ENCODE results near the gene COL25A1.

DNA sequence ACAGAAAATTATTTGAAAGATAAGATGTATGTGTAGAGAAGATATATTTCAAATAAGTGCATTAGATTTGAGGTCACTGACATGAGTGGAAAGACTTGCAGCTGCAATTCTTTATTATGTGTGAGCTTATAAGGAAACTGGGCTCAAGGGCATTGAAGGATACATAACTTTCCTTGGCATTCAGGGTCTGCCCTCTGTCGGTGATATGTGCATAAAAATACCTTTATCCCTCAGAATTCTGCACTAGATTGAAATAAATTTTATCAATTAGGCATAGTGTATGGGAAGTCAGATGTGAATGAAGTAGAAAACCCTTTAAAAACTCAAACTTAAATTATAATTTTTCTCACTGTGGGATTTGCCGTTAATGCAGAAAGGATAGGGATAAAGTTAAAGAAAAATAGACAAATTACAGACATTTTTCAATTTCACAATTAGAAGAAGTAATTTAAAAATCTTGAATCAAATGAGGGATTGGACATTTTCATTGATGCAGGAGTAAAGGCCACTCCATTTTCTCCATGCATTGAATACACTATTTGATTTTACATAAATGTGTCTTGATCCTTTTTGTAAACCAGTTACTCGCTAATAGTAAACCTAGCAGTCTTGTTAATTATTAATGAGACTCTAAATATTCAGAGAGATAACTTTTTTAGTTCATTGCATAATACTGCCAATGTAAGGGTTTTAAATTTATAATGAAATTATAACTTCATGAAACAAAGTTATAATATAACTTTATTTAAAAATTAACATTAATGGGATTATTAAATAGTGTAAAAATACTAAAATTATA lies 518.6 kb downstream of the COL25A1 start:
- TF ChIP-seq, protein P1, sequence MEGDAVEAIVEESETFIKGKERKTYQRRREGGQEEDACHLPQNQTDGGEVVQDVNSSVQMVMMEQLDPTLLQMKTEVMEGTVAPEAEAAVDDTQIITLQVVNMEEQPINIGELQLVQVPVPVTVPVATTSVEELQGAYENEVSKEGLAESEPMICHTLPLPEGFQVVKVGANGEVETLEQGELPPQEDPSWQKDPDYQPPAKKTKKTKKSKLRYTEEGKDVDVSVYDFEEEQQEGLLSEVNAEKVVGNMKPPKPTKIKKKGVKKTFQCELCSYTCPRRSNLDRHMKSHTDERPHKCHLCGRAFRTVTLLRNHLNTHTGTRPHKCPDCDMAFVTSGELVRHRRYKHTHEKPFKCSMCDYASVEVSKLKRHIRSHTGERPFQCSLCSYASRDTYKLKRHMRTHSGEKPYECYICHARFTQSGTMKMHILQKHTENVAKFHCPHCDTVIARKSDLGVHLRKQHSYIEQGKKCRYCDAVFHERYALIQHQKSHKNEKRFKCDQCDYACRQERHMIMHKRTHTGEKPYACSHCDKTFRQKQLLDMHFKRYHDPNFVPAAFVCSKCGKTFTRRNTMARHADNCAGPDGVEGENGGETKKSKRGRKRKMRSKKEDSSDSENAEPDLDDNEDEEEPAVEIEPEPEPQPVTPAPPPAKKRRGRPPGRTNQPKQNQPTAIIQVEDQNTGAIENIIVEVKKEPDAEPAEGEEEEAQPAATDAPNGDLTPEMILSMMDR (IDR thresholded peaks at IDR 0.05) = no peak
- TF ChIP-seq POLR2A (IDR thresholded peaks at IDR 0.05) = no peak
